ENCODE data around the gene TGFBR3L. TPM values are rescaled to one million over a fixed set of nuclear protein-coding genes. Genes with fewer than 3 reads are reported as not detected.

TGFBR3L gene
- total RNA-seq, 1 experiment from 2014 or later, result 0.94 TPM

DNA sequence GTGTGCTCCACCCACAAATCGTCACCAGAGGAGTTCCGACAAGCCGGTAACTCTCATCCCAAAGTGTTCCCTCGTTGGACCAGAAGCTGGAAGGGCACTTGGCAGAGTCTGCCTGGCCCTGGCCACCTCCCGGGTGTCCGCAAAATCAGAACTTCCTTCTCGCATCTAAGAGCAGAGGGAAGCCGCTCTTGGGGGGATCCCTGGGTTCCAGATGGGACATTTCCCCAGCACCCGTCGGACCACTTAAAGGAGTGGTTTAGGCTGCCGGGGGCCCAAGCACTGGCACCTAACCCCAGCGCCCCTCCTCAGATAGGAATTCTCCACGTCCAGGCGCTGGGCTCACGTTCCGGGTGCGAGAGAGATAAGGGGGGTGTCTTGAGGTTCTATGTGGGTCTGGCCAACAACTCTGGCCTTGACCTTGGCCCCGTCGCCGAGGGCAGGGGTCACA lies 11.8 kb upstream of the TGFBR3L start:
- peaks cover 16% of the 10 kb centered on the region for H3K4me1 Mint-ChIP-seq (ENCODE audit: low read depth, unreplicated experiment)
- no peak for TF ChIP-seq CTCF (IDR thresholded peaks at IDR 0.05; ENCODE audit: unreplicated experiment)
- peaks cover 45% of the 10 kb centered on the region for H3K36me3 Mint-ChIP-seq (ENCODE audit: insufficient read depth, unreplicated experiment)
- BruUV-seq (replicated peaks), result TSS peak; percentile 81
- no peaks in the 10 kb centered on the region for H3K27me3 Mint-ChIP-seq (ENCODE audit: unreplicated experiment)
- intact Hi-C loops (cut with micrococcal nuclease; ENCODE audit: unreplicated experiment), result no loop called here
- no peaks in the 10 kb centered on the region for H3K9me3 Mint-ChIP-seq (ENCODE audit: low read depth, unreplicated experiment)
- CTCF ChIA-PET, result interaction anchor here (0.6 to 1.5 kb wide), 4 partner anchors 8 to 33 kb away, joined by 3 to 5 read pairs (median 4); partner anchors contain the start of gene SNAPC2
- DNase-seq, result no peak
- peak overlapping the region; percentile 90 for H3K4me3 Mint-ChIP-seq (ENCODE audit: low read depth, unreplicated experiment)
- peak overlapping the region; percentile 95 for H3K27ac Mint-ChIP-seq (ENCODE audit: unreplicated experiment)

DNA sequence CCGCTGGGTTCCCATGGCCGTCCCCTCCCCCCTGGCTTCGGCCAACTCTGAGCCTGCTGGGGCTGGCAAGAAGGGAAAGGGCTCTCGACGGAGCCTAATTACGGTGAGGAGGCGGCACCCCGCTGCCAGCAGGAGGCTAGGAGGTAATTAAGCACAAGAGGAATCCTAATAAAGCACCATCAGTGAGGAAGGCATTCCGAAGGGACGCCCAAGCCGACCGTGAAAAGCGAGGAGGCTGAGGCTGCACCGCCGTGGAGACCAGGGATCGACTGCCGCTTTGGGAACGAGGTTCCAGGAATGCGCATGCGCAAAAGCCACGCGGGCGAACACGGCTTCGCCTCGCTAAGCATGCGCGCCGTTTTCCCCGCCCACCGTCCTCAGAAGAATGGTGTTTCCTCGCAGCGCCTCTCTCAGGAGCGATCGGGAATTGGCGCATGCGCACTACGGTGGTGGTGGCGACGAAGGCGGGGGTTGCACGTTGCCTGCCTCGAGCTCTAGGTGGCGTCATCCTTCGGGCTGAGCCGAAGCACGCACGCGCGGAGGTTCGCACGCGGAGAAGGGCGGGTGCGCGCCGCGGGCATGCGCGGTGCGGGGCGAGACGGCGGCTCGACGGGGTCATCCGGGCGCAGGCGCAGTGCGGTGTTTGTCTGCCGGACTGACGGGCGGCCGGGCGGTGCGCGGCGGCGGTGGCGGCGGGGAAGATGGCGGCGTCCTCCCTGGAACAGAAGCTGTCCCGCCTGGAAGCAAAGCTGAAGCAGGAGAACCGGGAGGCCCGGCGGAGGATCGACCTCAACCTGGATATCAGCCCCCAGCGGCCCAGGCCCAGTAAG lies 11.2 kb upstream of the TGFBR3L start, which contains the start of gene MAP2K7:
Gene MAP2K7 (plus strand): TSS at position 634 of the 830 bp plus-strand sequence. CDS start 68 bp downstream, at position 702.
- peak within 1 kb of the TSS; percentile 95 for H3K27ac Mint-ChIP-seq (ENCODE audit: unreplicated experiment)
- no peak for TF ChIP-seq CTCF (IDR thresholded peaks at IDR 0.05; ENCODE audit: unreplicated experiment)
- no peaks in the 10 kb centered on the region for H3K27me3 Mint-ChIP-seq (ENCODE audit: unreplicated experiment)
- no peaks in the 10 kb centered on the region for H3K9me3 Mint-ChIP-seq (ENCODE audit: low read depth, unreplicated experiment)
- CTCF ChIA-PET, result interaction anchor here (0.6 to 1.5 kb wide), 4 partner anchors 9 to 50 kb away, joined by 3 to 5 read pairs (median 4); partner anchors contain the start of gene SNAPC2
- no TSS peak for BruUV-seq (replicated peaks)
- peak within 1 kb of the TSS; percentile 90 for H3K4me3 Mint-ChIP-seq (ENCODE audit: low read depth, unreplicated experiment)
- H3K36me3 Mint-ChIP-seq (ENCODE audit: insufficient read depth, unreplicated experiment), result peaks cover 45% of the 10 kb centered on the region
- H3K4me1 Mint-ChIP-seq (ENCODE audit: low read depth, unreplicated experiment), result peaks cover 16% of the 10 kb centered on the region
- intact Hi-C loops (cut with micrococcal nuclease; ENCODE audit: unreplicated experiment), result no loop called here
- peak; percentile 98 for DNase-seq

GRCh38 chr19:7904074-7905020 lies 10.3 kb upstream of the TGFBR3L start:
- intact Hi-C loops (cut with micrococcal nuclease; ENCODE audit: unreplicated experiment), result no loop called here
- Mint-ChIP-seq H3K27ac (ENCODE audit: unreplicated experiment) (peak overlapping the region; percentile 80), H3K27me3 (ENCODE audit: unreplicated experiment) (no peaks in the 10 kb centered on the region), H3K36me3 (ENCODE audit: insufficient read depth, unreplicated experiment) (peaks cover 45% of the 10 kb centered on the region), H3K4me1 (ENCODE audit: low read depth, unreplicated experiment) (peaks cover 16% of the 10 kb centered on the region), H3K9me3 (ENCODE audit: low read depth, unreplicated experiment) (no peaks in the 10 kb centered on the region), H3K4me3 (ENCODE audit: low read depth, unreplicated experiment) (peak overlapping the region; percentile 90)
- no peak for TF ChIP-seq CTCF (IDR thresholded peaks at IDR 0.05; ENCODE audit: unreplicated experiment)
- CTCF ChIA-PET, result interaction anchor here (0.6 to 1.5 kb wide), 3 partner anchors 10 to 51 kb away, joined by 3 to 5 read pairs (median 4); no protein-coding TSS in a partner anchor
- BruUV-seq (replicated peaks), result TSS peak; percentile 69
- DNase-seq, result no peak

GRCh38 chr19:7905268-7905667 lies 9.4 kb upstream of the TGFBR3L start:
- H3K36me3 Mint-ChIP-seq (ENCODE audit: insufficient read depth, unreplicated experiment), result peaks cover 45% of the 10 kb centered on the region
- BruUV-seq (replicated peaks), result no TSS peak
- H3K4me3 Mint-ChIP-seq (ENCODE audit: low read depth, unreplicated experiment), result peak overlapping the region; percentile 90
- no peak for DNase-seq
- intact Hi-C loops (cut with micrococcal nuclease; ENCODE audit: unreplicated experiment), result no loop called here
- CTCF ChIA-PET, result no interaction called here
- peak overlapping the region; percentile 80 for H3K27ac Mint-ChIP-seq (ENCODE audit: unreplicated experiment)
- H3K9me3 Mint-ChIP-seq (ENCODE audit: low read depth, unreplicated experiment), result no peaks in the 10 kb centered on the region
- H3K27me3 Mint-ChIP-seq (ENCODE audit: unreplicated experiment), result no peaks in the 10 kb centered on the region
- TF ChIP-seq CTCF (IDR thresholded peaks at IDR 0.05; ENCODE audit: unreplicated experiment), result no peak
- peaks cover 16% of the 10 kb centered on the region for H3K4me1 Mint-ChIP-seq (ENCODE audit: low read depth, unreplicated experiment)

All from Calu3 (cell line).